ENCODE measurements around the gene POLN.
"Not testable (repeated sequence)": the region's sequence is repeated elsewhere in the genome, so short reads cannot be mapped to it uniquely, and the experiment has no call there.

The POLN gene

DNA sequence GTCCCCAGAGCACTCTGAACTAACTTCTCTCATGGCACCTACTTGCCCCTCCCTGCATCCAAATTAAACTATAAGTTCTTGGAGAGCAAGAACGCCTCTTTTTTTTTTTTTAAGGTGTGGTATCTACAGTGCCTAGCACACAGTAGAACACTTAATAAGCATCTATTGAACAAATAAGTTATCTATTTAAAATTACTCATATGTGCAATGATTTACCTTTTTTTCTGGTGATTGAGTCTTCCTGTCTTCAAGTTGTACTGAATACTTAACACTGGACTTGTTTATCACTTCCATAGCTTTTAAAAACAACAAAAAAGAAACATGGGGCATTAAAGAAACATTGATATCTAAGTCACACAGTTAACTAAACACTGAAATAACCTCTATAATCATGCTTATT, 29.1 kb downstream of the POLN start:
- DNase-seq = no peak

DNA sequence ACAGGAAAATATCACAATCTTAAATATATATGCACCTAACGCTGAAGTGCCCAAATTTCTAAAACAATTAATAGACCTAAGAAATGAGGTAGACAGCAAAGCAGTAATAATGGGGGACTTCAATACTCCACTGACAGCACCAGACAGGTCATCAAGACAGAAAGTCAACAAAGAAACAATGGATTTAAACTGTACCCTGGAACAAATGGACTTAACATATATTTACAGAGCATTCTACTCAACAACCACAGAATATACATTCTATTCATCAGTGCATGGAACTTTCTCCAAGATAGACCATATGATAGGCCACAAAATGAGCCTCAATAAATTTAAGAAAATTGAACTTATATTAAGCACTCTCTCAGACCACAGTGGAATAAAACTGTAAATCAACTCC, 39.1 kb downstream of the POLN start:
- not testable (repeated sequence) for DNase-seq

DNA sequence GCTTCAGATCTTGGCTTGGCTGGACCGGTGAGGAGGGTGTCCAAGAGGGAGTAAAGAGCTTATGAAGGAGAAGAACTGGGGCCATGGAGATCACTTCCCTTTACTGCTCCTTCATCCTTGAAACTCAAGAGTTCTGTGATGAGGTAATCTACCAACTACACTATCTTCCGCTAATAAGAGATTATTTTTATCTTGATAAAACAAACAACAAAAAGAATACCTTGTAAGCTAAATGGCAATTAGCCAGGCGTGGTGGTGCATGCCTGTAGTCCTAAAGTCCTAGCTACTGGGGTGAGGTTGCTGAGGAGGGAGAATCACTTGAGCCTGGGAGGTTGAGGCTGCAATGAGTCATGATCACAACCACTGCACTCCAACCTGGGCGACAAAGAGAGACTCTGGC, 47.4 kb downstream of the POLN start:
- DNase-seq = no peak

DNA sequence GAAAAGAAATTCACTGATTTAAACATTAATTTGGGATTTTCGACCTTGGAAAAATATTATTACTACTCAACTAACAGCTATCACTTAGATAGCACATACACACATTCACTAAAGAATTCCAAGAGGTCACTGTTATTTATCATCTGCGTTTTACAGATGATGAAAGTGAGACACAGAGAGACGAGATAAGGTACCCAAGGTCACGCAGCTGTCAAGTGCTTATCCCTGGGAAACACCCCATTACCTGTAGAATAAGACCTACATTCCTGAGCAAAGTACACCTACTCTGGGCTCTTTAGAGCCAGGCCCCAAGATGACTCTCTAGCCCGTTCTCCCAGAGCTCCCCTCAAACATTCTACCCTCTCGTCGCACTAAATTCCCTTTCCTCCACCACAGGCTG, 48.6 kb downstream of the POLN start:
- no peak for DNase-seq

DNA sequence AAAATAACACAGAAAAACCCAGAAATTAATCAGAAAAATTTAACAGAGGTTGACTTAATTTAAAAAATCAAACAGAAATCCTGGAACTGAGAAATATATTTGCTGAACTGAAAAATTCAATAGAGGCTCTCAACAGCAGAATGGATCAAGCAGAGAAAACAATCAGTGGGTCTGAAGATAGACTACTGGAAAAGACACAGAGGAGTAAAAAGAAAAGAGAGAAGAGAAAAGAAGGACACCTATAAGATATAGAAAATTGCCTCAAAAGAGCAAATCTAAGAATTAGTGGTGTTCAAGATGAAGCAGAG, 55.1 kb downstream of the POLN start:
- no peak for DNase-seq

DNA sequence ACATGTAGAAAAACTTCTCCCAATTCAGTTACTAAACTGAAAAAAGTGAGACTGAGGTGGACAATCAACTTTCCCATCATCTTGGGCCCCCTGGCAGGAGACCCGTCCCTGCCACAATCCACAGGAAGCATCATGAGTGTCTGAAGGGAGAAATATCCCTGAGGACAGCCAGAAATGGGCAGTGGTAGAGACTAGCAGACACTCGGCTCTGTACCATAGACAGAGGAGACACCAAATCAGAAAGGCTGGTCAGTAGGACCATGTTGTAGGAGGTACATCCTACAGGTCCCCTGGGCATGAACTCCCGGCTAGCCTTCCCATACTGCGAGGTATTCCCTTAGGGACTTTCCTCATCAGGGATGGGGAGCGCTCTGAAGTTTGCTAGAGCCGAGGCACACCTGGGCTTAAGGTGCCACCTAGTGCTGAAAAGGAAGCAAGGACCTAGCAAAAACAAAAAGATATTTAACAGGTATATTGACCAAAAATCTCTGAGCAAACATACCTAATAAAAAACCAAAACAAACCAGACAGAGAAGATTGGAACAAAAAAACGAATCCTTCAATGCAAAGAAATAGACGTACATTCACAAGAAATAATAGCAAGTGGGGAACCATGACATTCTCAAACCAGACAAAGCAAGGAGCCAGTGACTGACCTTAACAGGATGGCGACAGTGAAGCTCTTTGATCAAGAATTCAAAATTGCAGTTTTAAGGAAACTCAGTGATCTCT, 55.6 kb downstream of the POLN start:
- DNase-seq = peak; percentile 68

DNA sequence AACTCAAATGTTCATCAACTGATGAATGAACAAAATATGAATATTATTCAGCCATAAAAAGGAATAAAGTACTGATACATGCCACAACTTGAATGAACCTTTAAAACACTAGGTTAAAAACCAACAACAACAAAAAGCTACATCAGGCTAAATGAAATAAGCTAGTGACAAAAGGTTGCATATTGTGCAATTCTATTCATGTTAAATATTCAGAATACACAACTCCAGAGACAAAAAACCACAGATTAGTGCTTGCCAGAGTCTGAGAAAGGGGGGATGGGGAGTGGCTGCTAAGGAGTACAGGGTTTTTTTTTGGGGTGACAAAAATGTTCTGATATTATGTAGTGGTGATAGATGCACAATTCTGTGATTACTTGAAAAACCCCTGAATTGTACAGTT, 58.5 kb downstream of the POLN start:
- DNase-seq = no peak

DNA sequence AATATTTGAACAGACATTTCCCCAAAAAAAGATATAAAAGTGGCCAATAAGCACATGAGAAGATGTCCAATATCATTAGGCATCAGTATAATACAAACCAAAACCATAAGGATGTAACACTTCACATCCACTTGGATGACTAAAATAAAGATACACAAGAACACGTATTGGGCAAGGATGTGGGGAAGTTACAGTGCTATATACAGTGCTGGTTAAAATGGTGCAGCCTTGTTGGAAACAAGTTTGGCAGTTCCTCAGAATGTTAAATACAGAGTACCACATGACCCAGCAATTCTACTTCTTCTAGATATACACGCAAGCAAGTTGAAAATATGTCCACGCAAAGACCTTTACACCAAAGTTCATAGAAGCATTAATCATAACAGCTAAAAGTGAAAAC, 58.9 kb downstream of the POLN start:
- no peak for DNase-seq

DNA sequence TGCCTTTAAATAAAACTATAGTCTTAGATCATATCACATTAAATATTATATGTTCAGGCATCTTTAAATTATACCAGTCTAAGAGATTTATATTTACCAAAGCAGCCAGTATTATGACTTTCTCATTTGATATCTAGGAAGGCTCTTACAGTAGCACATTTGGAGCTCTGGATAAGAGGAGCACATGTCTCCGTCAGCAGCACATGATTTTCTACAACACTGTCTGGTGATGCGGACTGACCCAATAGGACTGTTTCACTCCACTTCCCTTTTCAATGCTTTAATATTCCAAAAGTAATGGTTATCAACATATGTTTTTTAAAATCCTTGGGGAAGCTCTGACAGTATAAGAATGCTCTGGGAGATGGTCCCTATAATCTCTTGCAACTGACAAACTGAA, 61.5 kb downstream of the POLN start:
- DNase-seq = no peak

DNA sequence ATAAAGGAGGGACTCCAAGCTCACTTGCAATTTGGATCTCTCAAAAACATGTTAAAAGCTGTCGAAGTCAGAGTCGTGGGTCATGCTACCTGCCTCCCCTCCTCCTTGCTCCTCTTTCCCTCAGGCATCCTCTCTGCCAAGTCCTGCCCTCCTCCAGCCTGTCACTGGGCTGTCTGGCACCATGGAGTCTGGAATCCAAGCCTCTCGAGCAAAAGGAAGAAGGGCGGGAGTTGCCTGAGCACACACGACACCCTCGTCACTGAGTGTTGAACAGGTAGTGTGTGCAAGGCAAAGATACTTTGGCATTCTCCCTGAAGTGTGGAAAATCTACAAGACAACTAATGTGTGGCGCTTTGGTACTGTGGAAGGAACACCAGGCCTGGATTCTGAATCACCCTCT, 62.2 kb downstream of the POLN start:
- DNase-seq = peak; percentile 21

DNA sequence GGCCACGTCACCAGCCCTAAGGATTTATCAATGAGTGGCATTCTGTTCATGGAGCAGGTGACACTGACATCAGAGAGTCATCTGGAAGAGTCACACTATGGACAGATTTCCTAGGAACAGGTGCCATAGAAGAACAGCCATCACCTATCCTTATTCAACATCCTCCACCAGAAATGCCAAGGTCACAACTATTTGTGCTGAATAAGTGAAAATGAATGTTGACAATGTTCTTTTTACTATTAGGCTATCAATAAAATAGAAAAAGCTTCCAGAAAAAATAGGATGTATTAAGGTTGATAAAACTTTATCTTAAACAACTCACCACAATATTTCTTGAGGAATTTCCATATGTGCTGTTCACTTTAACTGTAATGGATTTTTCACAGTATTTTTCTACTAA, 62.9 kb downstream of the POLN start:
- DNase-seq = no peak

DNA sequence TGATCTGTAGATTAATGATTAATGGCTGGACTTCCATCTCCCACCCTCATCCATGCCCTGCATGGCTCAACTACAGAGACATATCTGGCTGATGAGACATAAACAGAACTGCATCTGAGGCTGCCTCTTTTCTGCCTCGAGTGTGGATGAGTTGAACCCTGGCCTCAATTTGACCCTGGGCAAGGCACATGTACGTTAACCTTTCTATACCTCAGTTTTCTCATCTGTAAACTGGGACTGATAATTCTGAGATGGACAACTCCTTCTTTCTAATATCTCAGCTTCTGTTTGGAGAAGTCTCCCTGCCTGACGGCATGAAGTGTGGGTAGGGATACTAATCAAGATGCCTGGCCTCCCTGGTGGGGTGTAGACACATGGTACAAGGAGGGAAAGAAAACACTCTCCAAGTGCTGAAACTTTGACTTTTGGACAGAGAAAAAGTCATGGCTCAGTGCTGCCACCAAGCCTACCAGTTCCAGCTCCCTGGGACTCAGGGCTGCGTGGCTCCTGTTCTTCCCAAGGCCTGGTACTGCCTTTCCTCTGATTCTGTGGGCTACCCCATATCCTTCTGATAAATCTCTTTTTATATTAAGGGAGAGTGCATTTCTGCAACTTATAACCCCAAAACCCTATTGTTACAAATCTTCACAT, 64.4 kb downstream of the POLN start:
- no peak for DNase-seq

DNA sequence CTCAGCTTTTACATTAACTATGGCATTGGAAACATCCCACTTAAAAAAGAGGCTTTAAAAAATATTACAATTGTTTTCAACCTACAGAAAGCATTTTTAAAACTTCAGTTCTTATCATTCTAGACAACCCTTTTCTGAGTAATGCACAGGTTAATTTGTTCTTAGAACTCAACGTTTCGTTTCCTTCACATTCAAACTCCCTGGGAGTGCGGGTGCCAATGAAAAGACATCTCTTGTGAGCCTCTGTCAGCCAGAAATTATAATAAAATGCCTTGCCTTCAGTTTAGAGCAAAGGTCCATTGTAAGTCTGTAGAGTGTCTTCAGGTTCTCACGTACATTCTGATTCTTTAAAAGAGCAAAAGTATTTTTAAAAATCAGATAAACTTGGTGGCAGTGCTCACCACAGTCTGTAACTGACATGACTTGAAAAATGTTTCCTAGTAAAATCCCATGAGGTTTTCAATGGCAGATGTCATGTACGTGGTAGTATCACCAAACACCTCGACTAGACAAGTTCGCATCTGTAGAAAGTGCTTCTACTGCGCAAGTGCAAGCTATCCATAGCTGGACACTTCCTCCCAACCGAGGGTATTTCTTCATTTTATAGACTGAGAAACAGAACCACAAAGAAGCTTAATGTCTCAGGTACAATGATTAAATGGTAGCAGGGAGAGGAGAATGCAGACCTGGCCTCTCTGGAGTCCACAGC, 65.8 kb downstream of the POLN start:
- DNase-seq = no peak

DNA sequence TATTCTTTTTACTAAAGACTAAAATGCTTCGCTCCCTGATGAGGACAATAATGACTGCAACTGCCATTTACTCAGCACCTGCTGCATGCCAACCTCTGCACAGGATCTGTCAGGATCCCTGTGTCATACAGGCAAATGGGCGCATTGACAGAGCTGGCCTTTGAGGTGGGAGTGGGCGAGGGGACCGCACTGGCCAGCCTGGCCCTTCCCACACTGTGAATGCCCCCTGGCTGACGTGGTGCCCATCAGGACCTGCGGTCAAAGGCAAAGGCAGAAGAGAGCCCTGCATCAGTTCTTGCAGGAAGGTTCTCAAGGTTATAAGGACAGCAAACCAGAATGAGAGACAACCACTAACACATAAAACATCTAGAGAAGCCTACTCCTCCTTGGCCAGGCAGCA, 67.9 kb downstream of the POLN start:
- no peak for DNase-seq

DNA sequence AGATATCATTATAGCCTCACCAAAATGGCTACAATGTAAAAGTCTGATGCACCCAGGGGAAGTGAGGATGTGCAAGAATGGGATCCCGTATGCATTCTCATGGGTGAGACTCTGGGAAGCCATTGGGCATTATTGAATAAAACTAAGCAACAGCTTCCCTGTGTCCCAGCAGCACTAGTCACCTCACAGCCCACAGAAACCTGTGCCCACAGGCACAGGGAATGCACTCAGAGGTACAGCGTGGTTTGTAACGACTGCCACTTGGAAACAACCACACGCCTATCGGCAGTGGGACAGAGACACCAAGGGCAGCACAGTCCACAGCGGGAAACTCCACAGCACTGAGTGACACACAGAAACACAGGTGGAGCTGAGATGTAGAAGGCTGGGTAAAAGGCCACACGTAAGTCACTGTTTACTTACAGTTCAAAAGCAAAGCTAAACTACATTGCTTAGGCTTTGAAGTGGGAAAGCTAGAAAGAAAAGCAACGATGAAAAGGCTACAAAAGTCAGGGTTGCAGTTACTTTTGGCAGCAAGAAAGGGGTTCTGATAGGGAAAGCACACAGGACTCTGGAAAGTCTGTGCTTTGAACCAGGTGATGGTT, 69.2 kb downstream of the POLN start:
- no peak for DNase-seq

DNA sequence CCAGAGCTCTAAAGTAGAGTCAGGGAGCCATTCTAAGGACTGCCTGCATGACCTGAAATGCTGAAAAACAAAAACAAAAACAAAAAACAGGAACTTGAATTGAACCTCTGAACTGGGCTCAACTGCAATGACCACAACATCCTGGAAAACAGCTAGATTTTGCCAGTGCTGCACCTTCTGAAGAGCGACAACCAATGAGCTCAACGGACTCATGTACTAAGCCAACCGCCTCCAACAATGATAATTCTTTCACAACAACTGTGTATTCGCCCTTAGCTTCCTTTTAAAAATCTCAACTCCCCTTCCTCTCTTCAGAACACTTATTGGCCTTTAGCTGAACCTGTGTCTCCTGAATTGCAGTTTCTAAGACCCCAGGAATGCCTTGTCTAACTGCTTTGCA, 69.8 kb downstream of the POLN start:
- no peak for DNase-seq

DNA sequence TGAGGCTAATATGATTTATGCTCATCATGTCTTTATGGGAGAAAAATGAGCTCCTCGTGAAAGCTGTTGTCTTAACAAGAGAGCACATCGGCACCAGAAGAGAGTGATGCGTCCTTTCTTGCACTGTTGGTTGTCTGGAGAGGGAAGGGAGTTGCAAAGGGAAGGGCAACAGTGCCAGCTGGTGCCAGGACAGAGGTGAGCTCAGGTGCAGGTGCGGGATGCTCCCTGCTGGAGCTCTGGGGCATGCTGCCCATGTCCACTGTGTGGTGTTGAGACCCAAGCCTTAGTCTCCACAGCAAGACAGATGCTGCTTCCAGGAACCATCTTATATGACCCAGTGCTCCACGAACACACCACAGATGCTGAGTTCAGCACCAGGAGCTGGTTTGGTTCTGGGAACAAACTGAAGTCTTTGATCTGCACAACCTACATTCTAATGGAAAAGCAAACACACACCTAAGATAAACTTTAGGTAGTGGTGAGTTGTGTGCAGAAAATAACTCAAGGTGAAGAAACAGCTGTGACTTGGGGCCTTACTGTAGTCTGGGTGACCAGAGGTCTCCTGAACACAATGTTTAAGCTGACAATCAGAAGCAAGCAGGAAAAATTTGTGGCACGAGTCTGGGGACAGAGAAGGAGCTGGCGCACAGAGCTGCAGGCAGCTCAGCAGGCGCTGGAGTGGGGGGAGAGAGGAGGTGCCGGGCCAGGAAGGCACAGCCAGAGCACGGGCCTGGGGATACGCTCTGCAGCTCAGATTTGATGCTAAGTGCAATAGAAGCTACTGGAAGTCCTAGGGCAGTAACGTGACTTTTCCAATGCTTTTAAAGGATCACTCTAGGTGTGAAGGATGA, 73.2 kb downstream of the POLN start:
- DNase-seq = peak; percentile 3

DNA sequence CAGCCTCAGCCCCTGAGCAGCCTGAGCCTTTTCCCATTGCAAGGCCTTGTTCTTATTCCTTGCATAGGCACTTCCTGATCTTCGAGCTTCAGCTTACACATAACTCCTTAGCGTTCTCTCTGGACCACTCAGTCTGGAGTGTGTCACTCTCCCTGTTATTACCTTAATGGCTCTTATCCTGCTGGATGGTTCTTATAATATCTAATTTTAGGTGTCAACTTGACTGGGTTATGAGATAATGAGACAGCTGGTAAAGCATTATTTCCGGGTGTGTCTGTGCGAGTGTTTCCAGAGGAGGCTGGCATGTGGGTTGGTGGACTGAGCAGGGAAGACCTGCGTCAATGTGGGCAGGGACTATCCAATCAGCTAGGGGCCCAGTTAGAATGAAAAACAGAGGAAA, 75.7 kb downstream of the POLN start:
- DNase-seq = peak; percentile 33

DNA sequence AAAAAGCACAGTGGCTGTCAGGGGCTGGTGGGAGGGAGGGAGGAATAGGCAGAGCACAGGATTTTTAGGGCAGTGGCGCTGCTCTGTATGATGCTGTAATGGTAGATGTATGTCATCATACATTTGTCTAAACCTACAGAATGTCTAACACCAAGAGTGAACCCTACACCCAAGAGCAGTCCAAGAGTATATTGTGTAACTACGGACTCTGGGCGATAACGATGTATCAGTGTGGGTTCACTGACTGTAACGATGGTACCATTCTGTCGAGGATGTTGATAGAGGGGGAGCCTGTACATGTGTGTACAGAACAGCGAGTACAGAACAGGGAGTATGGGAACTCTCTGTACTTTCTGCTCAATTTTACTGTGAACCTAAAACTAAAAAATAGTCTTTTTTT, 76.5 kb downstream of the POLN start:
- no peak for DNase-seq

DNA sequence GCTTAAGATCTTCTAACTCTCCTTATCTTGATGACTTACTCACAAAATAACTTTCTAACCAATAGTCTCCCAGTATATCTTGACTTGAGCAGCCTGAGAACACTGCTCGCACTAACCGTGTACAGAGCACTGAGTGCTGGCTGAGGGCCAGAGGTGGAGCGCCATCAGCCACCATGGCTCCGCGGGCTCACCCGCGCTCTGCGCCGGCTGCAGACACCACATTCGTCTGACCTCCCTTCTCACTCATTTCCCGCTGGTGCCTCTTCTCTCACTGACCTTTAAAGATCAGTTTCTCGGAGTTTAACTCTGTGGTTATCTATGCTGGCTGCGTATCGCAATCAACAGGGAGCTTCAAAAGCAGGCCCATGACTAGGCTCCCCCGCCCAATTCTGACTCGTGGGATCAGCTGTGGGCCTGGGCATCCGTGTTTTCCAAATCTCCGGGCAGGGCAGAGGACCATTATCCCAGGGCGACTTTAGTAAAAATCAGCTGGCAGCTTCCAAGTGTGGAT, 78.6 kb downstream of the POLN start:
- peak; percentile 20 for DNase-seq

DNA sequence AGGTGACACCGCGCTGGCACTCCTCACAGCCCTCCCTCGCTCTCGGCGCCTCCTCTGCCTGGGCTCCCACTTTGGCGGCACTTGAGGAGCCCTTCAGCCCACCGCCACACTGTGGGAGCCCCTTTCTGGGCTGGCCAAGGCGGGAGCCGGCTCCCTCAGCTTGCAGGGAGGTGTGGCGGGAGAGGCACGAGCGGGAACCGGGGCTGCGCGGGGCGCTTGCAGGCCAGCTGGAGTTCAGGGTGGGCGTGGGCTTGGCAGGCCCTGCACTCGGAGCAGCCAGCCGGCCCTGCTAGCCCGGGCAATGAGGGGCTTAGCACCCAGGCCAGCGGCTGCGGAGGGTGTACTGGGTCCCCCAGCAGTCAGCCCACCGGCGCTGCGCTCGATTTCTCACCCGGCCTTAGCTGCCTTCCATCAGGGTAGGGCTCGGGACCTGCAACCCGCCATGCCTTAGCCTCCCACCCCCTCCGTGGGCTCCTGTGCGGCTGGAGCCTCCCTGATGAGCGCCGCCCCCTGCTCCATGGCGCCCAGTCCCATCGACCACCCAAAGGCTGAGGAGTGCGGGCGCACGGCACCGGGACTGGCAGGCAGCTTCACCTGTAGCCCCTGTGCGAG, 80.7 kb downstream of the POLN start:
- DNase-seq = not testable (repeated sequence)

DNA sequence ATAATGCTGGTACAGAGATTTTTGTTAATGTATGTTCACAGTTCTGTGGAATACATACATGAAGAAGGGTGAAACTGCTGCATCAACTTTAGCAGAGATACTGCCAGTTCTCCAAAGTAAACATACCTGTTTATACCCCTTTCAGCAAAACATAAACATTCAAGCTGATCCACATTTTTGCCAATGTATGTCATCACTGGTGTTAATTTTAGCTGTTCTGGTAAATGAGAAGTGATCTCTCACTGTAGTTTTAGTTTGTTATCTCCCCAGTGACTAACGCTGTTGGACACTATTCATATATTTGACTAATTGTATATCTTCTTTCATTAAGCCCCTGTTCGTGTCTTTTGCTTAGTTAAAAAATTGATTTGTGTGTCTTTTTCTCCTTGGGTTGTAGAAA, 82.0 kb downstream of the POLN start:
- DNase-seq = no peak
